ENCODE measurements around the gene DMWD.

DNA sequence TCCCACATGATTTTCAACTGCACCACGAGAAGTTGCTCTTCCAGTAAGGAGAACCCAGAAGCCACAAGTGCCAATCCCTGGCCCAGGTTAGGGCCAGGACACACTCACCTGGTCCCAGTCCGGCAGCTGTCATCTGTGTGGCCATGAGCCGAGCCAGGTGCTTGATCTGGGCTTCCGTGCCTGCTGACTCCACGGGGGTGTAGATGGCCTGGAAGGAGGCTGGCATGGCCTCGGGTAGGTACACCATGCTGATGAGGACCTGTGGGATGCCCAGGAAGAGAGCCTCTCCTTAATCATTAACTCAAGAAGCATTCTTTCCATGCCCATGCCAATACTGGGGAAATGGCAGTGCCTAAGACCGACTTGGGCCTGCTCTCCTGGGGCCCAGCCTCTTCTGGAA, 42.3 kb upstream of the DMWD start:
- TF ChIP-seq, protein P1, sequence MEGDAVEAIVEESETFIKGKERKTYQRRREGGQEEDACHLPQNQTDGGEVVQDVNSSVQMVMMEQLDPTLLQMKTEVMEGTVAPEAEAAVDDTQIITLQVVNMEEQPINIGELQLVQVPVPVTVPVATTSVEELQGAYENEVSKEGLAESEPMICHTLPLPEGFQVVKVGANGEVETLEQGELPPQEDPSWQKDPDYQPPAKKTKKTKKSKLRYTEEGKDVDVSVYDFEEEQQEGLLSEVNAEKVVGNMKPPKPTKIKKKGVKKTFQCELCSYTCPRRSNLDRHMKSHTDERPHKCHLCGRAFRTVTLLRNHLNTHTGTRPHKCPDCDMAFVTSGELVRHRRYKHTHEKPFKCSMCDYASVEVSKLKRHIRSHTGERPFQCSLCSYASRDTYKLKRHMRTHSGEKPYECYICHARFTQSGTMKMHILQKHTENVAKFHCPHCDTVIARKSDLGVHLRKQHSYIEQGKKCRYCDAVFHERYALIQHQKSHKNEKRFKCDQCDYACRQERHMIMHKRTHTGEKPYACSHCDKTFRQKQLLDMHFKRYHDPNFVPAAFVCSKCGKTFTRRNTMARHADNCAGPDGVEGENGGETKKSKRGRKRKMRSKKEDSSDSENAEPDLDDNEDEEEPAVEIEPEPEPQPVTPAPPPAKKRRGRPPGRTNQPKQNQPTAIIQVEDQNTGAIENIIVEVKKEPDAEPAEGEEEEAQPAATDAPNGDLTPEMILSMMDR (IDR thresholded peaks at IDR 0.05) = no peak
- TF ChIP-seq EZH2 (IDR thresholded peaks at IDR 0.05; ENCODE audit: borderline replicate concordance, insufficient read depth, low read depth, low read length, poor library complexity, severe bottlenecking) = no peak
